Stimulated activated CD8-positive, alpha-beta memory T cell treated with anti-CD3 and anti-CD28 coated beads, Interleukin-7, amount 100 ng/mL, for 48 hours (primary cell): ENCODE measurements around the gene RAPH1.
A peak's percentile ranks its signal among the peaks of the same experiment; 100 is the strongest.

Experiments used
- DNase-seq, 2 donors: peaks; one replicate each; pipeline ENCODE4 v3.0.0-alpha.2; 2020; ENCODE audit warnings: low read depth in 1 of 2; ENCODE audit errors: extremely low read depth in 1 of 2

Gene RAPH1

DNA sequence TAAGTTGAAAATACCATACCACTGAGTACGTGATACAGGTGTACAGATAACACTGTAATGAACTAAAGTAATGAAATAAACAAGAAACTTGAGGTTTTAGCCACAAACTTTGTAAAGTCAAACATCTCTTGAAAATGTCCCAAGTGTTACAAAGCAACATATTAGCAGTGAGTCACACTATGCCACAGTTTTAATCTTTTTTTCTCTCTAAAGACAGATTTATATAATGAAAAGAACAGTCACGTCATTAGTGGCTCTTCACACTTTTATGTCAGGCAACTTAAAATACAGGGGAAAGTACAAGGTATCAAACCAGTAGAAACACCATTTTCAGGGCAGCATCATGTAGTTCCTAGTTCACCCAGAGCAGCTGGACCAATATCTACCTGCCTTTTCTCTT is 42.1 kb downstream of the RAPH1 start:
- DNase-seq, result no peak

DNA sequence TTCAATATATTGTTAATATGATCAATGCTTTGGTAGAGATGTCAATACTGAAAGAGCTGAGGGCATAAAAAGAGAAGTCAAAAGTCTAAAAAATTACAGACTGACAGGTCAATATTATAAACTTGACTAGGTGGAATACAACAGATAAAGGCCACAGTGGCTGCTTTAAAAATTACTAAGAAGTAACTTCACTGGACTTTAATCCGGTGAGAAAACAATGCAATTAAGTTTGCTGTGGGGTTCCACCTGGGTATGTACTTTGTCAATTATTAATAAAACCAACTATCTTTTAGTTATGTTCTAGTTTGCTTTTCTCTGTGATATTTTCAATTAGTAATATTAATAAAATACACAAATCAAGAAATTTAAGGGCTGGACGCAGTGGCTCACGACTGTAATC is 44.7 kb downstream of the RAPH1 start:
- DNase-seq, result no peak

DNA sequence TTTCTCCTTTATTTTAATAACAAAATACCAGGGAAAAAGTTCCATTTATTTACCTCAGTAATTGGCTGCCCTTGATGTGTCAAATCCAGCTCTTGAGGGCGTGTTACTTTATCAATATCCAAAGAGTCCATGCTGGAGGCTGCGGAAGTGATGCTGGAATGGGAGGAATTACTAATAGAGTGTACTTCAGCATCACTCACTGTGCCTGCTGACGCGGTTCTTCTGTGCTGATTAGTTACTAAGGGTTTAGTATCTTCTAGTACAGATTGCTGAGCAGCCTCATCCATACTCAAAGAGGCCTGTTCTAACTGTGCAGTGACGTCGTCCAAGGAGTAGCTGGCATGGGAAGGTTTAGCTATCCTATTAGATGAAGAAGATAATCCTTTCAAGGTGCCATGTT is 45.6 kb downstream of the RAPH1 start:
- no peak for DNase-seq

DNA sequence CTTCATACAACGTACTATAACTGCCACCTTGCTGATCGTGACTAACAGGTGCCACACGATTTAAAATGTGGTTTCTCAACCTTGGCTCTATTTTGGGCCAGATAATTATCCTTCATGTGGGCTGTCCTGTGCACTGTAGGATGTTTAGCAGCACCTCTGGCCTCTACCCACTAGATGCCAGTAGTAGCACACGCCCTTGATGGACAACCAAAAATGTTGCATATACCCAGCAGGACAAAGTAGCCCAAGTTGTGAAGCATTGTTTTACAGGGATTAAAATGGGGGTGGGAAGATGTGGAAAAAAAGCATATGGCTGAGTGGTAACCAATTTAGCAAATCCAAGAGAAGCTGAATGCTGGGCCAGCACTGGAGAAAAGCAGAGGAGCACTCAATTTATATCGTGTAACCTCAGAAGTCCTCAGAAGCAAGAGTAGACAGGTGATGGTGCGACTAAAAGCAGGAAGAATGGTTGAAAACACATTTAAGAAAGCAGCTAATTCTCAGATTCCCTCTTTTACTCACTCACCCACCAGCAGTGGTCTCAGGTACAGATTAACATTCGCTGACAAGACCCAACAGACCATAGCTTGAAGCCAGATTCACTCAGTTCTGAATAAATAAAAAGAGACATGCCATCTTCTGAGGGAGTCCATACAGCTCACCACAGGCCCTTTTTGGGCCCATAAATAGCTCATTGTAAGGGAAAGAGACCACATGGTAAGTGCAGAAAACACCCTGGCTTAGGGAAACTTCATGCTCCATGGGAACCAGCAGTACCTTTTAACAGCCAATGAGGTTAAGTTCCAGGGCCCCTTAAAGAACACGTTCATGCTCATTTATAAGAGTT is 50.6 kb downstream of the RAPH1 start:
- DNase-seq, result peak in 1 of 2 donors; percentile 28

DNA sequence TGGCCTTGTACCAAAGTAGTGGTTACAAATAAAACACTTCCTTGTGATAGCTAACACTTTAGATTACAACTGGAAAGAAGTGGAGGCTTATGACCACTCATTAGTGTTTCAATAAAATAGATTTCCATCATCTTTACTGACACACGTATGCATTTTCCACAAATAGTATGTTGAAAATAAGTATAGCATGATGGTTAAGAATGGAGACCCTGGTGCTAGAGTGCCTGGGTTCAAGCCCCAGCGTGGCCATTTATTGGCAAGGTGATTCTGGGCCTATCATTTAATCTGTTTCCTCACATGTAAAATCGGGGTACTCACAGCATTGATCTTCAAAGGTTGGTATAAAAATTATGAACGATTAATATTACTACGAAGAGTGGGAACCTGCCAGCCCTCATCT is 54.5 kb downstream of the RAPH1 start:
- DNase-seq, result no peak

DNA sequence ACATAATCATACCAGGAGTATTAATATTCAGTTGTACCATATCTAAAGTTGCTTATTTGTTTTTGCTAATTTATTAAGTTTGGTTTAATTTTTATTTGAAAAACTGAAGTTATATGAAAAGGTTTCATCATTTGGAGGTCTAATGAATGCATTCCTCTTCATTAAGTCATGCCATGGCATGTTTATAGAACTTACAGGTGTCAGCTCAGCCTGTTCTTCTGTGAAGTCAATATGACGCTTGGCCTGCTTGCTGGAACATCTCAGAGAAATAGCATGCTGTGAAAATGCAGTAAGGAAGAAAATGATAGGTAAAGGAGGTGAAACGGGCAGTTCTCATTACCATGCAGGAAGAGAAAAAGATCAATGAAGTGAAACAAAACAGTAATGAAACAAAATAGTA is 58.2 kb downstream of the RAPH1 start:
- no peak for DNase-seq

DNA sequence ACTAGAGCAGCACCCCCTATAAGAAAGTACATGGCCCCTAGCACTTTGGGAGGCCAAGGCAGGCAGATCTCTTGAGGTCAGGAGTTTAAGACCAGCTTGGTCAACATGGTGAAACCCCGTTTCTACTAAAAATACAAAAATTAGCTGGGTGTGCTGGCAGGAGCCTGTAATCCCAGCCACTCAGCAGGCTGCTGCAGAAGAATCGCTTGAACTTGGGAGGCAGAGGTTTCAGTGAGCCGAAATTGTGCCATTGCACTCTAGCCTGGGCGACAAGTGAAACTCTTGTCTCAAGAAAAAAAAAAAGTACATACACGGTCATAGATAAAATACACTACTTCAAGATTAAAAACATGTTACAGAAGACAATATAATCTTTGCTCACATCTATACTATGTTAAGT is 63.8 kb downstream of the RAPH1 start:
- DNase-seq, result no peak

DNA sequence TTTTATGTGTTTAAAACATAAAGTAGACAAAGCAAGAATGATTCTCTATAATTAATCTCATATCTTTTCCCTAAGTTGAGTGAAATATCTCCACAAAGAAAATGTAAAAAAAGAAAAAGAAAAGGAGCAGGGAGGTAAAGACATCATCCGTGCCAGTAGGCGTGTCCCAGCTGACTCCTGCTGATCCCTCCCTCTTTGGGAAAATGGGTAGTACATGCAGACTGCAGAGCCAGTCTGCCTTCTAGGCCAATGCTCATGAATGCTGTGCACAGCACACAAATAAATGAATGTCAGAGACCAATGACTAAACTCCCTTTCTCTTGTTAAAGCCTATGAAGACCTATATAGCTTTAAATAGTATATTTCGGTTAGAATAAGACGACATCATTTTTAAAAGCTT is 64.7 kb downstream of the RAPH1 start:
- DNase-seq, result no peak

DNA sequence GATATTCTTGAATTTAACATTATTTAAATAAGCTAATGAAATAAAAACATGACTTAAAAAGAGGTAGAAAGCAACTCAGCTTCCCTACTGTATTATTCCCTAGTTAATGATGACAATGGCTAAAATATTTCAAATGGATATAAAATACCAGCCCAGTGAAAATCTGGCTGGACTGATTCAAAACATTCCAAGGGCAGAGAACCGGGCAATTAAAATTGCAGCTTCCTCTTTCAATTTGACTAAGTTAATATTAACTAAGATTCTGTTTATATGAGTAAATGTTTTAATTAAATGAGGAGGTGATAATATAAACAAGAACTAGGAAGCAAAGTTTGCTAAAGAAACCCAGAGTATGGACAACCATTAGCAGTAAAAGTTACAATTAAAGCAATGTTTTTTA is 65.6 kb downstream of the RAPH1 start:
- no peak for DNase-seq

DNA sequence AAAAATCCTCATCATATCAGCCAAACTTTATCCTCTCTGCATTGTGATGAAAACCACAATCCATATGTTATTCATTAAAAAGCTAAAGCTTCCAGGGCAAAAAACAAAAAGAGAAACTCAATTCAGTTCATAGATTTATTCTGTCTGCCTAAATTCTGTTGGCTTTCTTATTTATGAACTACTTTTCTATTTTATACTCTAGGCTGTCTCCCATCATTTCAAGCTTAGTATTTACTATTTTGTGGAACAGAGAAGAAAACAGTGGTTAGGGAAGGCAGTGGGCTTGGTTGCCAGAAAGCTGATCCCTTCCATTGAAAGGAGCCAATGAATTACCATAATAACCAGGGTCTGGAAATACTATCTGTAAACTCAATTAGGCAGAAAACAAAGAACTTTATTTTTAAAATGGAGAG is 71.8 kb downstream of the RAPH1 start:
- no peak for DNase-seq

DNA sequence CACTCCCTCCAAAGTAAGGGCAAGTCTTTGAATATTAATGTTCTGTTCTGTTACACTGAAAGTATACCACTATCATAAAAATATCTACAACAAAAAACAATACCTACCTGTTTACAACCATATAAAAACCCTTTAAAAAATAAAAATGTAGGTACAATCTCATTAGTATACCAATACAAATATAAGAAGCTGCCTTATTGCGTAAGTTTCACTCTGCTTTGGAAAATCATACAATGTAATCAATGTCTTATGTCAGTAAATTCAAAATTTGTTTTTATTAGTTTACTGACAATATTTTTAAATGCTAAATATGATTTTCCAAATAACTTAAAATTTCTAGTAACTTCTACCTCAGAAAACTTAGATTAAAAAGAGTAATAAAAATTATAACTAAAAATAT is 72.8 kb downstream of the RAPH1 start:
- no peak for DNase-seq

DNA sequence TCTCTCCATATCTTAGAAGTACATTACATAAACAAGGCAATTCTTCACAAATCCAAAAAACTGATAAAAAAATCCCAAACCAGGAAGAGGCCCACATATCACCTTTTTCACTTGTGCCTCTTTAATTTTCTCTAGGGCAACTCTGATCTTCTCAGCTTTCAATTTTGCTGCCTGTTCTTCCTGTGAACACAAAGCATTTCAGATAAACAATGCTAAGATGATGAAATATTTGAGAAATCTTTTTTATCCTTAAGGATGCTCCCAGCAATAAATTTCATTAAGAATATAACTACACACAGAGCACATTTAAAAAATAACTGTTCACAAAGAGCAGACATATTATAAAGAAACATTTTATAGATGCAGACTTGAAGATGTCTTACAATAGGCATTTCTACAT is 73.4 kb downstream of the RAPH1 start:
- DNase-seq, result no peak

DNA sequence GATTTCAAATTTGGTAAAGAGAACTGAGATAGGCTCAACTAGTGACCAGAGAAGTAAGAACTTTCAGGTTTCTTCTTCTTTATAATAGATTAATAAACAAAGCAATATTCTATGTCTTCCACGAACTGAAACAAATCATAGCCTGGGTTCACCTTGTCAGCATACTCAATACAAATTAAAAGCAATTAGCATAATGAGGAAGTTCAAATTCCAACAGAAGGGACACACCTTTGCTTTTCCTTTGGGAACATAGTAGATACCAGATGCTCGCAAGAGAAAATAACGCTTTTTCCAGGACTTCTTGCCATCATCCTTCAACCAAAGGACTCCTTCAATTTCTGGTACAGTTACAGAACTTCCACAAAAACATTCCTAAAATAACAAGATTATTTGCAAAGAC is 79.9 kb downstream of the RAPH1 start:
- no peak for DNase-seq

DNA sequence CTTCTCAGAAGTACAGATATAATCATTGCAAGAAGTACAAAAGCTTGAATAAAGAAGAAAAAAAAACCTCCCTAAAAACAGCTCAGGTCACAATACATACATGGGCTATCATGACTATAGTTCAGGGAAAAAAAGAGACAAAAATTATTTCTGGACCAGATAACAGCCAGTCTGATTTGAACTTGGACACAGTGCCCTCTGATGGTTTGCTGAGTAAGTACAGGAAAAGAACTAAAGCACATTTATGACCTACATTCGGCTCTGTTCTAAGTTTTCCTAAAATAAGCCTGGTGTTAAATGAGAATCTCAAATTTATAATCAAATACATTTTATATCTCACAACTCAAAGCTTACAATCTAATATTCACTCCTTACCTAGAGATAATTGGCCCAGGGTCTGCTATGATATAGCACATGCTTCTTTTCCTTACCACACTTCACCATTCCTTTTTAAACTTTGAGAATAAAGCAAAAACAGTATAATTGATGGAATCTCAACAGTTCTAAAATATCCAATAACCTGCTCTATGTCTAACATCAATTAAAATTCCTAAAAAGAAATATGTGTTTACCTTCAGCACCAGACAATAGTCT is 81.1 kb downstream of the RAPH1 start:
- DNase-seq, result no peak

DNA sequence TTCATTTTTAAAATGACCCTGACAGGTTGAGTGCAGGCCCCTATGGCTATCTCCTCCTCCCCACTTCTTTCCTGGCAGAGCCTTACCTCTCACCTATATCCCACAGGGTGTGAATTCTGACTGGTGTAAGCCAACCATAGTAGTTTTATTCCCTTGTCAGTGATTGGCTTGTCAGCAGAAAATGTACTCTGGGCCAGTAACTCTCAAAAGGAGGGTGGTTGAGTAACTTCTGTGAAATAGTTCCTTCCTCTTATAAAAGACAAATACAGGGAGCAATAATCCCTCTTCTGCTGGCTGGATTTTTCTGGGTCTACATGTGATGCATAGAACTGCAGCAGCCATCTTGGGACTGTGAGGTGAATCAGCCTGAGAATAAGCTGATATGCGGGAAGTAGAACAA is 83.4 kb downstream of the RAPH1 start:
- DNase-seq, result no peak

DNA sequence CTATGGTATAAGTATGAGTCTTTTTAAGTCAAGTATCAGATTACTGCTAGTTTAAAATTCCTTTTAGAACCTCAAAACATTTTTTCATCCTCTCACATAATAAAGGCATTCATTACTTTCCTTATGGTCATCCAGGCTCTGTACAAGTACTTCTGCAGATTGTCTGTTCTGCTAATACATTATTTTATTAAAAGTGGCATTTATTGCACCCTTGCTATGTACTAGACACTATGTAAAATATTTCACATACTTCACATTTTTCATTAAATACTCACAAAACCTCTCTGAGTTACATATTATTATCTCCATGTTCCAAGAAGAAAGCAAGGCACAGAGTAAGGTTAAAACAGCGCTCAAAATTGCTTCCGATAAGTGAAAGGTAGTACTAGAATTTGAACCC is 84.1 kb downstream of the RAPH1 start:
- no peak for DNase-seq

DNA sequence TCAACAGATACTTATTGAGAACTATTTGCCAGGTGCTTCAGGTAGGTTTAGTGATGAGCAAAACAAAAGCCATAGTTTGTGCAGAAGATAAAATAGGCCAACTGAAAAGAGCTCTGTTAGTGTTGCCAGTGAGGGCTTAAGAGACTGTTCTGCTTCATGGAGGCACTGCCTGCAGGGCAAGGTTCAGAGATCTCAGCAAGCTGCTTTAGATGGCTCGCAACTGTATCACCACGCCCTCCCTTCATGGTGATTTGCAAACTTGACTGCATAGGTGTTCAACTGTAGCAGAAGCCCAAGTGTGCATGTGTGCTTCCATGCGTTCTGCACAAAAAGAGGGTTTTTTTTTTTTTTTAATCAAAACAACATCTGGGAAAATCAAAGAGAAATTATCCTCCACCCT is 84.5 kb downstream of the RAPH1 start:
- DNase-seq, result no peak

DNA sequence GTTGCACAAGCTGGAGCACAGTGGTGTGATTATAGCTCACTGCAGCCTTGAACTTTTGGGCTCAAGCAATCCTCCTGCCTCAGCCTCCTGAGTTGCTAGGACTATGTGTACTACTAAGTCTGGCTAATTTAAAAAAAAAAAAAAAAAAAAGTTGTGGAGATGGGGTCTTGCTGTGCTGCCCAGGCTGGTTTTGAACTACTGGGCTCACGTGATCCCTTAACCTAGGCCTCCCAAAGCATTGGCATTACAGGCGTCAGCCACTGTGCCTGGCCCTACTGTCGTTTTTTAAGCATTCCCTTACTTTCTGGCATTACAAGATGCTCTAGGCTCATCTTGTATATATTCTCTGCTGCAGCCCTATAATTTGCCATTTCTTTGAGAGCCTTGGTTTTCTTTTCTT is 88.3 kb downstream of the RAPH1 start:
- no peak for DNase-seq

DNA sequence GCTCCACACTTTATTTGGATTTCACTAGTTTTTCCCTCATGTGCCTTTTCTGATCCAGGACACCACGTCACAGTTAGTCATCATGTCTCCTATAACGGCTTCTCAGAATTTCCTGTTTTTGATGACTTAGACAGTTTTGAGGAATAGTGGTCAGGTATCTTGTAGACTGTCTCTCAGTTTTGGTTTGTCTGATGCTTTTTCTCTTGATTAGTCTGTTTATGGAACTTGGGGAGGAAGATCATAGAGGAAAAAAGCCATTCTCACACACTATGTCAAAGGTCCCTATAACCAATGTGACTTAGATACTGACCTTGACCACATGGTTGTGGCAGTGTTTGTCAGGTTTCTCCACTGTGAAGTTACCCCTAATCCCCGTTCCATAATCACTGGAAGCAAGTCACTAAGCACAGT is 89.0 kb downstream of the RAPH1 start:
- no peak for DNase-seq

DNA sequence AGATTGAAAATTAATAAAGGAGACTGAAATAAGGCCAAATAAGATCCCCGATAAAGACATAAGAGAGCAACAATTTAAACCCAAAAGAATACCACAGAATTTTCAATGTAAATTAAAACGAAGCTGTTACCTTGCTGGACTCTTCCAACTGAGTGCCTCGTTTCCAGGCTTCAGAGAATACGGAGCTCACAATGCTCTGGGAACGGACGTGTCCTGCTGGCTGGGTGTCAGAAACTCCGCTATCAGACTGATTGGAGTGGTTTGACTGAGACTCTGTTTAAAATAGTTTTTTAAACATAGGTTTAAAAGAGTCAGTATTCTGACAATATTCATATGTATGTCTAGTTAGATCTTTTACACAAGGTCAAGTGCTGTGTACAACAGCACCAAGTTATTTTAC is 90.4 kb downstream of the RAPH1 start:
- no peak for DNase-seq

DNA sequence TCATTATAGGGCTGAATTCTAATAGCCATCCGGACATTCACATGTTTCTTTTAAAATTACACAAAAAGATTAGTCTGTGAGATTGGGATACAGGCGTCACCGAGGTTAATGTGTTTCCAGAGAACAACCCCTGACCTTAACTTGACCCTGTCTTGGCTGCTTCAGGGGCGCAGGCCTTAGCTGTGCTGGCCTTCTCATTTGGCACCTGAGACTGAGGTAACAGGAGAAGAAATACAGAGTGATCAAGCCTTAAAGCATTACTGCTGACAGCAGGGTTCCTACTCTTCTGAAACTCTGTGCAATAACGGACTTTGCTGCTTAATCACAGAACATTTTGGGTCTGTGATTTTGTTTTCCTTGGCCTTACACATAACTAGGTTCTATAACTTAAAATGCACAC is 92.6 kb downstream of the RAPH1 start:
- DNase-seq, result no peak

DNA sequence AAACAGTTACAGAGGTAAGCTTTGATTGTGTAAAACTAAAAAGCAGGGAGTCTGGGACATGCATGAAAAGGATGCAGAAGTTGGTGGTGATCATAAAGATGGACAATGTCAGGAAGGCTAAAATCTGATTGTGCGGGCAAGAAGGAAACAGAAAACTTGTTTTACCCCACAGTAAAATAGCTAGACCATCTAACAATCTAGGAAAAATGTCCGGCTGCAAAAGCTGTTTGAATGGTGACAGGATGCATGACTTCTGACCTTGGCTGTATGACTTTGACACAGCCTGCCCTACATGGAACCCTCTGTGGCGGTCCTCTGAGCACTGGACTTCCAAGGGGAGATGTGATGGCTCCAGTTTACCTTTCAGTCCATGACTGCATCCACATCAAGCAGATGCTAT is 93.6 kb downstream of the RAPH1 start:
- no peak for DNase-seq

DNA sequence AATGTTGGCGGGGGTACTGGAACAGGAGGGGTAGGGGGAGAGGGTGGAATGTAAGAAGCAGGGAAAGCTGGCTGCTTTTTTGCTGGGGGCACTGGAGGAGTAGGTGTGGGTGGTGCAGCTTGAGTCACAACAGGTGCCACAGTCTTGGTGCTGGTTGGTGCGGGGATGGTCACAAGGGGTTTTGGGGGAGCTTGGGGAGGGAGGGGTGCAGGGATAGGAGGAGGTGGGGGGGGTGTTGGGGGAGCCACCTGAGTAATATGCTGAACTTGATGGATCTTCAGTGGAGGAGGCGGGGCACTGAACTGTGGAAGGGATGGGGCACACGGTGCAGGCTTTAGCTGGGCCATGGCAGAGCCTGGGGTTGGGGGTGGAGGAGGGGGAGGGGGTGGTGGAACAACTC is 94.4 kb downstream of the RAPH1 start:
- DNase-seq, result no peak
